NCI-H2107 (cell line): Measurements from ENCODE around the gene DAND5.
"Not testable (repeated sequence)": the region's sequence is repeated elsewhere in the genome, so short reads cannot be mapped to it uniquely, and the experiment has no call there.

Experiments used
- DNase-seq: peaks from one replicate; lab custom pipeline; 2025; lab: John Stamatoyannopoulos, UW

DAND5 gene

DNA sequence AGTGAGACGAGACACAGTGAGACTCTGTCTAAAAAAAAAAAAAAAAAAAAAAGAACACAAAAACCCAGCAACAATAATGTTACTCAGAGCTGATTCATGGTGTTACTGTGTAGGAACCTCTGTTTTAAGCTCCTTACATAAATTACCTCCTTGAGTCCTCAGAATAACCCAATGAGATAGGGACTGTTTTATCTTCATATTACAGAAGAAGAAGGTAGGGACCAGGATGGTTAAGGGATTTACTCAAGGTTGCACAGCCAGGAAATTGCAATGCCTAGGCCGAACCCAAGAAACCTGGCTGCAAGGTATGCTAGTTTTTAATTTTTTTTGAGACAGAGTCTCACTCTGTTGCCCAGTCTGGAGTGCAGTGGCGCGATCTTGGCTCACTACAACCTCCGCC lies 1.5 kb upstream of the DAND5 start:
- DNase-seq: no peak

DNA sequence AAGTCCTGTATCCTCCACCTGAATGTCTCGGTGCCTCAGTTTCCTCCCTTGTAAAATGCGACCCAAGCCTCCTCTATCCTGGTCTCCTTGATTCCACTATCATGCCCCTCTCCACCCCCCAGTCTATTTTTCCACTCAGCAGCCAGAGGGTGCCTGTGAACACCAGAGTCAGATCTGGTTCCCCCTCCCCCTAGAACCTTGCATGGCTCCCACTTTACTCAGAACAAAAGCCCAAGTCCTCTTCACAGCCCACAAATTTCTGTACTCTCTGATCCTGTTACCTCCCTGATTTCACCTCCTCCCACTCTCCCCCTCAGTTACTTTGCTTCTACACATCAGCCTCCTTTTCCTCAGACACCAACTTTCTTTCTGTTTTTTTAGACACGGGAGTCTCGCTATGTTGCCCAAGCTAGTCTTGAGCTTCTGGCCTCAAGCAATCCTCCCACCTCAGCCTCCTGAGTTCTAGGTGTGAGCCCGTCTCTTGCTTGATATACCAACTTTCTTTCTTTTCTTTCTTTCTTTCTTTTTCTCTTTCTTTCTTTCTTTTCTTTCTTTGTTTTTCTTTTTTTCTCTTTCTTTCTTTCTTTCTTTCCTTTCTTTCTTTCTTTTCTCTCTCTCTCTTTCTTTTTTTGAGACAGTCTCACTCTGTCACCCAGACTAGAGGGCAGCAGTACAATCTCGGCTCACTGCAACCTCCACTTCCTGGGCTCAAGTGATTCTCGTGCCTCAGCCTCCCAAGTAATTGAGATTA lies 869 bp downstream of the DAND5 start:
- DNase-seq: no peak

DNA sequence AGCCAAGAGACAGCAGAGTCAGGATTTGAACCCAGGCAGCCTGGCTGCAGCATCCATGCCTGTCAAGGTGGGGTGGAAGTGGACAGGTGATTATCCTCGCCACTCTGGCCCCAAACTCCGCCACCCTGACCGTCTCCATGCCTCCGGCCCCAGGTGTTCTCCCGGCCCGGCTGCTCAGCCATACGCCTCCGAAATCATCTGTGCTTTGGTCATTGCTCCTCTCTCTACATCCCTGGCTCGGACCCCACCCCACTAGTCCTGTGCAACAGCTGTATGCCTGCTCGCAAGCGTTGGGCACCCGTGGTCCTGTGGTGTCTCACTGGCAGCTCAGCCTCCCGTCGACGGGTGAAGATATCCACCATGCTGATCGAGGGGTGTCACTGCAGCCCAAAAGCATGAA lies 3.9 kb downstream of the DAND5 start:
- no peak for DNase-seq

DNA sequence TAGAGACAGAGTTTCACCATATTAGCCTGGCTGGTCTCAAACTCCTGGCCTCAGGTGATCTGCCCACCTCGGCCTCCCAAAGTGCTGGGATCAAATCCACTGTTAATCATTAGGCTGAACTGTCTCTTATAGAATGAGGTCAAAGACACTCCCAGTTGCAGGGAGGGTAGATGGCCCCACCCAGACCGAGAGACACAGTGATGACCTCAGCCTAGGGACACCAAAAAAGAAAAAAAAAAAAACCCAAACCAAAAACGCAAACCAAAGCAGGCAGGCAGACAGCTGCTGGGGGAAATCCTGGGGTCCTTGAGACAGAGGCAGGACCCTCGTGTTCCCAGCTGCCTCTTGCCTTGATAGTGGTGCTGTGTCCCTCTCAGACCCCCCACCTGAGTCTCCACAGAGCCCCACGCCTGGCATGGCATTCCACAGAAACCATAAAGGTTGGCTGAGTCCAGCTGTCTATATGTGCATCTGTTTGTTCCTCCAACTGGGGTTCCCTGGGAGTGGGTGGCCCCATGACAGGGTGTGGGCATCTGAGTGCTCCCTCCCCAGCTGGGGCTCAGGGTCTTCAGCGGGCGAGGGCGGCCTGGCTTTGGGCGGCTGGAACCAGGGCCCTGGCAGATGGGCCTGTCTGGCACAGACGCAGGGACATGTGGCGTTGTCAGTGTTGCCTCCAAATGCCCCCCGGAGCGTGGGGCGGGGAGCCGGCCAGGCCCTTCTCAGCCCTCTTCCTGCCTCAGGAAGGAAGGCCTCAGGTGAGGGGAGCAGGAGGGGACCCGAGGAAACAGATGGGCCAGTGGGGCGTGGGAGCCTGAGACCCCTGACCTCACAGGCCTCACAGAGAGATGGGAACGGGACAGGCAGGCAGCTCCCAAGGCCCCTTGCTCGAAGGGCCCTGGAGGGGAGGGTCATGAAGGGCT lies 5.2 kb downstream of the DAND5 start:
- DNase-seq: no peak

DNA sequence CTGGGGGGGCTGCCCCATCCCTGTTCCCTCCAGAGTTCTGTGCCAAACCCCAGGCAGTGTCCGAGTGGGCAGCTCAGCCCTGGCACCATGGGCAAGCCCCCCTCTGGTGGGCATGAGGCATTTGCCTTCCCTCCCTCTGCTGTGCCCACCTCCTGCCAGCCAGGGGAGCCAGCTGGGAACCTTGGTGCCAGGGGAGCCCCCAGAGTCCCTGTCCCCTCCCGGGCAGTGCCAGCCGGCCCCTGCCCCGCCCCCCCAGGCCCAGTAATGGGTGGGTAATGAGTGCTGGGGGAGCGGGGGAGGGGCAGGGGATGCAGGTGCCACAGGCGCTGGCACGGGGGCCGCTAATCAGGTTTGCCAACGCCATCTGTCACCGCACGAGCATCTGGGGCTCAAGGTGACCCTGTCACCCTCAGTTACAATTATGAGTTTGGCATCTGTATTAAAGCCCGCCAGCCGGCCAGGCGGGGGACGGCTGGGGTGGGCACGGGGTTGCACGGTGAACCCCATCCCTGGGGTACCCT lies 5.9 kb downstream of the DAND5 start:
- no peak for DNase-seq

DNA sequence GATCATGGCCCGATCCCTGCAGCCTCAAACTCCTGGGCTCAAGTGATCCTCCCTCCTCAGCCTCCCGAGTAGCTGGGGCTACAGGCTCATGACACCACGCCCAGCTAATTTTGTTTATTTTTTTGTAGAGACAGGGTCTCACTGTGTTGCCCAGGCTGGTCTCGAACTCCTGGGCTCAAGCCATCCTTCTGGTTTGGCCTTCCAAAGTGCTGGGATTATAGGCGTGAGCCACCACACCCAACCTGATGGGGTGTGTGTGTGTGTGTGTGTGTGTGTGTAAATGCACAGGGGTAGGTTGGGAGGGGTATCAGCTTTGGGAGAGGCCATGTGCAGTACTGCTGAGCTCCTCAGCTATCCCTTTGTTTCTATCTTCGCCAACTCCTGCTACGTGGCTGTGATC lies 6.7 kb downstream of the DAND5 start:
- not testable (repeated sequence) for DNase-seq

DNA sequence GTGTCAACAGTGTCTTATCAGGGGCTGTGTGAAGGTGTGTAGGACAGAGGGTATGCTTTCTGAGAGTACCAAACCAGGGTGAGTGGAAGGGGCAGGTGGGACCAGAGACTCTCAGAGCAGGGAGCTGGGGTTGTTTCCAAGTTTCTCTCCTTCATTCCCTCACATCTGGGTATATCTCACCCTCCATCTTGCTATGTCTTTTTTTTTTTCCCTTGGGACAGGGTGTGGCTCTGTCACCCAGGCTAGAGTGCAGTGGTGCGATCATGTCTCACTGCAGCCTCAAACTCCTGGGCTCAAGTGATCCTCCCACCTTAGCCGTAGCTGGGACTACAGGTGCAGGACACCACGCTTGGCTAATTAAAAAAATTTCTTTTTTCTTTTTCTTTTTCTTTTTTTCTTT lies 10.6 kb downstream of the DAND5 start:
- no peak for DNase-seq

DNA sequence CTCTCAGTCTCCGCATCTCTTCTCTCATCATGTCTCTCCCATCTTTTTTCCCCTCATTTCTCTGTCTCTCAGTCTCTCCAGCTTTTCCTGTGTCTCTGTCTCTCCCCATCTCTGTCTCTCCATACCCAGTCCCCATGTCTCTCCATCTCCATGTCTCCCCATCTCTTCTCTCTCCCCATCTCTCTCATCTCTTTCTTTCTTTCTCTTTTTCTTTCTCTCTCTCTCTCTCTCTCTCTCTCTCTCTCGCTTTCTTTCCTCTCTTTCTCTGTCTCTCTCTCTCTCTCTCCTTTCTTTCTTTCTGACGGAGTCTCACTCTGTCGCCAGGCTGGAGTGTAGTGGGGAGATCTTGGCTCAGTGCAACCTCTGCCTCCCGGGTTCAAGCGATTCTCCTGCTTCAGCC lies 13.3 kb downstream of the DAND5 start:
- no peak for DNase-seq

DNA sequence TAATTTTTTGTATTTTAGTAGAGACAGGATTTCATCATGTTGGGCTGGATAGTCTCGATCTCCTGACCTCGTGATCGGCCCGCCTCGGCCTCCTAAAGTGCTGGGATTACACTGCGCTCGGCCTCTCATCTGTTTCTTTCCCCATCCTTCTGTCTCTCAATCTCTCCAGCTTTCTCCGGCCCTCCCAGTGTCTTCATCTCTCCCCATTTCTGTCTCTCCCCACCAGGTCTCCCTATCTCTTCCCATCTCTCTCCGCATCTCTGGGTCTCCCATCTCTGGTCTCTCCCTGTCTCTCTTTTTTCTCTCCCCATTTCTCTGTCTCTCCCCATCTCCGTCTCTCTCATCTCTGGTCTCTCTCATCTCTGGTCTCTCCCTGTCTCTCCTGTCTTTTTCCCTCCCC lies 13.7 kb downstream of the DAND5 start:
- no peak for DNase-seq

DNA sequence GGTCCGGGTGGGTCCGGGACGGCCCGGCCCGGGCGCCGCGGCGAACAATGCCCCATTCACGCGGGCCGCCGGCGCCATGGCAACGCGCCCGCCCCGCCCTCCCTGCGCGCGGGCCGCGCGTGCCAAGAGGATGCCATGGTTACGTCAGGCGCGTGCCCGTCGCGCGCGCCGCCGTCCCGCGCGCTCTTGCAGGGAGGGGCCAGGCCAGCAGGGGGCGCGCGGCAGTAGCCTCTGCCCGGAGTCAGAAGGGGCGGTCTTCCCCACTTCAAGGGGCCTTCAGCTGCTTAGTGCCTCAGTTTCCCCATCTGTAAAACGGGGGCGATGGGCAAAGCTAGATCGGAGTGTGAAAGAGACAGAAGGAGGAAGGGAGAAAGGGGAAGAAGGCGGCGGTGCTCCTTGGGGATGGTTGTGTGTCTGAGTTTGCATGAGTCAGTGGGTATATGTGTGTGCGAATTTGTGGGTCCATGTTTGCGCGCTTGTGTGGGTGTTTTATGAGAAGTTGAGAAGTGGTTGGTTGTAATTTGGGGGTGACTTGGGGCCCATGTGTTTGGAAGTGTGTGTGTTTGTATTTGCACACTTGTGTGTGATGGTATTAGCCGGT lies 14.3 kb downstream of the DAND5 start:
- no peak for DNase-seq

DNA sequence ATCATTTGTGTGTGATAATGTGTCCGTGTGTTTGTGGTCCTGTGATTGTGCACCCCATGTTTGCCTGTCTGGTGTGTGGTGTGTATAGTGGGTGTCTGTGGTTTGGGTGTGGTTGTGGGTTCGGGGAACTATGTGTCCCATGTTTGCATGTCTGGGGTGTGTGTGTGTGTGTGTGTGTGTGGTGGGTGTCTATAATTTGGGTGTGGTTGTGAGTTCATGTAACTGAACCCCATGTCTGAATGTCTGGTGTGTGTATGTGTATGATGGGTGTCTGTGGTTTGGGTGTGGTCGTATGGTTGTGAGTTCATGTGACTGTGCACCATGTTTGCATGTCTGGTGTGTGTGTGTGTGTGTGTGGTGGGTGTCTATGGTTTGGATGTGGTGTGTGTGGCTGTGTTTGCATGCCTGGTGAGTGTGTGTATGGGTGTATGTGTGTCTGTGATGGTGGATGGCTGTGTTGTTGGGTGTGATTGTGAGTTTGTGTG lies 14.8 kb downstream of the DAND5 start:
- DNase-seq: no peak

DNA sequence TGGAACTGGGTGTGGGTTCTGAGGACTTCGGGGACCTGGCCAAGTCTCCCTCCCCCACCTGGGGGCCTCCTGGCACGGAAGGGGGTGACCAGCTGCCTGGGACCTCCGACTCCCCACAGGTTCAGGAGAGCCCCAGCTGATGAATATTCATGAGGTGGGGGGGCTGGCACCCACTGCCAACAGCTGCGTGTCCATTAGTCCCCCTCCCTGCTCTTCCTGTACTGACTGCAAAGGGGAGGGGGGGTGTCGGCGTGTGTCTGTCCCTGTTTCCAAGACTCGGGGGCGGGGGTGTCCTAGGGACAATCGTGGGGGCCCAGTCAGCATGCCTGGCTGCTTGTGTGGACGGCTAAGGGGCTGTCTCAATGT lies 15.3 kb downstream of the DAND5 start:
- no peak for DNase-seq

DNA sequence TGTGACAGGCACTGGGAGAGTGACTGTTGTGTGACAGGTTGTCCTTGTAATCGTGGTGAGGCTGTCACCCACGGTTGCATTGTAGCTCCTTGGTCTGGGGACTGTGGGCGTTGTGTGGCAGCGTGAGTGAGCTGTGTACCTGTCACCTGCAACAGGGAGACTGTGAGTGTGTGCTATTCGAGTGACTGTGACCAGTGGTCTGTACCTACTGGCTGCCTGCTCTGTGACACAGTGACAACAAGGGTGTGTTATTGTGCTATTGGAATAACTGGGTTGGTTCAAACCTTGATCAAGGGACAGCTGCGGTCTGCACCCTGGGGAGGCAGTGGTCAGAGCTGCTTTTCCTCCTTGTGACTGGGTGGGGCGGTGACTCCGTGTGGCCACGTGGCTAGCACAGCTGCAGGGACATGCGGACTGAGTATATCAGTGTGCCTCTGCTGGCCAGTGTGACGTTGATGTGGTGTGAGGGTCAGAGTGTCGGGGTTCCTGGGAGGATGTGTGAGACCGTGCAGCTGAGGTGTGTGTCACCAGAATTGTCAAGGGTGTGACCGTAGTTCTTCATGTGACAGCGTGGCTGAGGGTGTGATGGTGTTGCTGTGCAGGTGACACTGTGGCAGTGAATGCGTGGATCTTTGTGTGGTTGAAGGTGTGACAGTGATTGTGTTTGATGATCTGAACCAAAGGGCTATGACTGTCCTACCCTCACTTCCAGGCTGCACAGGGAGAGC lies 15.8 kb downstream of the DAND5 start:
- no peak for DNase-seq

DNA sequence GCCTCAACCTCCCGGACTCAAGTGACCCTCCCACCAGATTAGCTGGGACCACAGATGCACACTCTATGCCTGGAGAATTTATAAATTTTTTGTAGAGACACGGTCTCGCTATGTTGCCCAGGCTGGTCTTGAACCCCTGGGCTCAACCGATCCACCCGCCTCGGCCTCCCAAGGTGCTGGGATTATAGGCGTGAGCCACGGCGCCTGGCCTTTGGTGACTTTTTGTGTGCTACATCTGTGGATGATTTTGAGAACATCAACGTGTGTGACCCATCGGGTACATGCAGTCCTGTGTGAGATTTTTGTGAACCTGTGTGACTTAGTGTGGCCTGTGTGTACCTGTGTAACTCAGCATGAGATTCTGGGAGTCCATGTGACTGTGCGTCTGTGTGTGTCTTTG lies 17.4 kb downstream of the DAND5 start:
- no peak for DNase-seq

DNA sequence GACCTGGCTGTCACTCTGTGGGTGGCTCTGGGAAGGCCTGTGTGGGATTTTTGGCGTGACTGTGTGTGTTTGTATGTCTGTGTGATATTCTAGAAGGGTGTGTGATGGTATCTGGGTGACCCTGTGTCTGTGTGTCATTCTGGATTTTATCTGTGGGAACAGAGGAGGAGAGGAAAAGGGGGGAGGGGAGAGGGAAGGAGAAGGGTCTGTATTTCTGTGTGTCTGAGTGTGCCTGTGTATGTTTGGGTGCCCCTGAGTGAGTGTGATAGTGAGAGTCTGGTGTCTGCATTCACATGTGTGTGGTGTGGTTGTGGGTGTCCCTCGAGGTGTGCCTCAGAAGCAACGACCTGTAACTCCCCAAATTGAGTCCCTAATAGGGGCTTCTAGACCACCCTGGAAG lies 17.8 kb downstream of the DAND5 start:
- DNase-seq: no peak

DNA sequence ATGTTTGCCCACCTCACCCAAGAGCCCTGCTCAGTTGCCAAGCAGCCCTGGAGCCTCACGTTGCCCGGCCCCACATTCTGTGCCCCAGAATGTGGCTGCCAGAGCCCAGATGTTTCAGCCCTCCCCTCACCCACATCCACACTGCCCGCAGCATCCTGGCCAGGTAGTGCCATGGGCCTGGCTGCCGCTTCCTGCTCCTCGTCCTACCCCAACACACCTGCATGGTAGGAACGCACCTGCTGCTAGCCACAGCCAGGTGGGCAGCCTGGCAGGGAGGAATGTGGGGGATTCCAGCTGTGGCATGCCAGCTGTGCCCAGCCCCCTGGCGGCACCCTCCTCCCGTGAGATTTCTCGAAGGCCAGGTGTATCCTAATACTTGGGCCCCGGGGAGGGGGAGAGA lies 18.4 kb downstream of the DAND5 start:
- DNase-seq: no peak

DNA sequence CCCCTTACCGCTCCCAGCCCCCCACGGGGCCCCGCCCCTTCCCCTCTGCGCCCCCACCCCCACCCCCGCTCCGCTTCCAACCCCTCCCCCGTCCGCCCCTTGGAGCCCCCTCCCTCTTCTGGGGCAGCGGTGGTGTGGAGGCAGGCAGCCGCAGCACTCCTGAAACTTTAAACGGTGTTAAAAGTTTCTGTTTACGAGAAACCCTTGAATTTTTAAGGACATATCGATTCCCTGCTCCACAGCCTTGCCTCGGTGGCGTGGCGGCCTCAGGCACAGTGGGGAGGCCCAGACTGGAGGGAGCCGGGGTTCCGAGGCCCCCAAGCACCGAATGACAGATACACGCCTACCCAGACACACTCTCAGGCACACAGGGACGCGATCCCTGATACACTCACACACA lies 21.1 kb downstream of the DAND5 start:
- DNase-seq: no peak

DNA sequence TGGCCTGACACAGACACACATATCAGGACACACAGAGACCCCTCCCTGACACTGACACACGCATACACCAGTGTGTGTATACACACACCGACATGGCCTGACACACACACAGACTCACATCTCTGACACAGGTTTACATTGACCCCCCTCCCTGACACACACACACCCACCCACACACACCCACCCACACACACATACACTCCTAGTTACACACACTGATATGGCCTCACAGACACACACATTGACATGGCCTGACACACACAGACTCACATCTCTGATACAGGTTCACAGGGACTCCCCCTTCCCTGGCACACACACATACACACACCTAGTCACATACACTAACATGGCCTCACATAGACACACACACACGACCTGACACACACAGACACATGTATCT lies 21.5 kb downstream of the DAND5 start:
- DNase-seq: no peak

DNA sequence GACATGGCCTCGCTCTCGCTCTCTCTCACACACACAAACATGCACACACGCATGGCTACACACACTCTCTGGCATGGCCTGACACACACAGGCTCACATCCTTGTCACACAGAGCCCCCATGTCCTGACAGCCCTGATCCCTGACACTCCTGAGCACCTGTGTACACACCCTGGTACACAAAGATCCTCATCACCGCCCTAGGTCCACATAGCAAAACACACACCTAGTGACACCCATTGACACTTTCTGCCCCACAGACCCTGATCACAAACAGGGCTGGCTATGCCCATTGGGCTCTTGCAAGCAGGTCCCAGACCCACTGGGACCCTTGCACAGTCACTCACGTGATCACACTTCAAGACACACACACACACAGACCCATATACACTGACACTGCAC lies 21.9 kb downstream of the DAND5 start:
- DNase-seq: no peak

DNA sequence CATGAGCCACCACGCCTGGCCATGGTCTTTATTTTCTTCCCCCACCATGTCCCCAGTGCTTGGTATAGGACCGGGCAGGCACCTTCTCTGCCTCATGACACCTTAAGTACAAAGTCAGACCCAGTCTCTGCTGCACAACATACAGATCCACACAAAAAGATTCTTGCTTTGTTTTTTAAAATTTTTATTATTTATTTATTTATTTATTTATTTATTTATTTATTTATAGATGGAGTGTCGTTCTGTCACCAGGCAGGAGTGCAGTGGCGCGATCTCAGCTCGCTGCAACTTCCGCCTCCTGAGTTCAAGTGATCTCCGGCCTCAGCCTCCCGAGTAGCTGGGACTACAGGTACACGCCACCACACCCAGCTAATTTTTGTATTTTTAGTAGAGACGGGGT lies 23.4 kb downstream of the DAND5 start:
- no peak for DNase-seq

DNA sequence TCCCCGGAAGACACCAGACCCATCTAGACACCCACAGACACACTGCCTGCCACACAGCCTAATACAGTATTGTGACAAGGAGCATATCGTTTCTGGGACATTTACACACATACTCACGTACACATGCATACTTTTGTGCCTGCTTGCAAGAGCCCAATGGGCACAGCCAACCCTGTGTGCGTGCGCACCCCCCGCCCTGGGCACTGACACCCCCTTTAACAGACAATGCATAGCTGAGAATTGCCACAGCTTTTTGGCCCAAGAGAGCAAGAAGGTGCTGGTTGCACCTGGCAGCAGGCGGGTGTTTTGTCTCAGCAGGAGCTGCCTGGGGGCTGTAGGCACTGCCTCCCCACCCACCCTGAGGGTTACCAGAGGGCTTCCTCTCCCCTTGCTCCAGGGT lies 24.2 kb downstream of the DAND5 start:
- DNase-seq: no peak
